BE2C (cell line): Measurements from ENCODE around the gene SGCA.

Experiments used
- DNase-seq: peaks from one replicate; pipeline ENCODE4 v3.0.0-alpha.2; 2020
- H3K27me3 ChIP-seq: fragments of 250-450 bp; sonication (Bioruptor Pico); 2 replicates; pipeline ENCODE4 v1.5.1; 2020; ENCODE audit warnings: mild to moderate bottlenecking
- H3K36me3 ChIP-seq: fragments of 250-450 bp; sonication (Bioruptor Pico); 2 replicates; pipeline ENCODE4 v1.5.1; 2020; ENCODE audit warnings: mild to moderate bottlenecking
- H3K4me1 ChIP-seq: fragments of 250-450 bp; sonication (Bioruptor Pico); 2 replicates; pipeline ENCODE4 v1.5.1; 2020
- H3K4me3 ChIP-seq: 2 replicates; pipeline ENCODE4 v1.5.1; 2011; ENCODE audit warnings: low read depth, low read length
- H3K9me3 ChIP-seq: fragments of 250-450 bp; sonication (Bioruptor Pico); 2 replicates; pipeline ENCODE4 v1.5.1; 2020
- CTCF ChIP-seq: IDR thresholded peaks from 2 replicates; pipeline ENCODE4 v1.5.1; 2012; ENCODE audit warnings: mild to moderate bottlenecking, low read depth, low read length

Gene SGCA

GRCh38 chr17:50172130-50172529 lies 6.3 kb downstream of the SGCA start:
- Histone ChIP-seq H3K27me3 (no peaks in the 10 kb centered on the region), H3K4me3 (no peak overlapping the region), H3K4me1 (no peaks in the 10 kb centered on the region; the same call in 1 of the 2 replicates), H3K36me3 (no peaks in the 10 kb centered on the region), H3K9me3 (no peaks in the 10 kb centered on the region)
- no peak for TF ChIP-seq CTCF
- no peak for DNase-seq

- H3K36me3 ChIP-seq, result no peaks in the 10 kb centered on the region
- H3K4me1 ChIP-seq, result peaks cover 2% of the 10 kb centered on the region
- no peak for TF ChIP-seq CTCF
- no peaks in the 10 kb centered on the region for H3K9me3 ChIP-seq
- no peak for DNase-seq
- no peak overlapping the region for H3K4me3 ChIP-seq
- H3K27me3 ChIP-seq, result no peaks in the 10 kb centered on the region
Observed at GRCh38 chr17:50172936-50173334, 7.1 kb downstream of the SGCA start.

GRCh38 chr17:50173335-50173941 lies 7.6 kb downstream of the SGCA start:
- no peak for TF ChIP-seq CTCF
- no peak for DNase-seq
- Histone ChIP-seq H3K9me3 (no peaks in the 10 kb centered on the region), H3K4me1 (peaks cover 3% of the 10 kb centered on the region), H3K36me3 (no peaks in the 10 kb centered on the region), H3K4me3 (no peak overlapping the region), H3K27me3 (no peaks in the 10 kb centered on the region)

GRCh38 chr17:50174444-50174843 lies 8.6 kb downstream of the SGCA start:
- peaks cover 3% of the 10 kb centered on the region for H3K4me1 ChIP-seq
- no peaks in the 10 kb centered on the region for H3K27me3 ChIP-seq
- no peak for DNase-seq
- H3K9me3 ChIP-seq, result no peaks in the 10 kb centered on the region
- no peaks in the 10 kb centered on the region for H3K36me3 ChIP-seq
- TF ChIP-seq CTCF, result no peak
- H3K4me3 ChIP-seq, result no peak overlapping the region

- H3K36me3 ChIP-seq, result no peaks in the 10 kb centered on the region
- H3K4me1 ChIP-seq, result peaks cover 3% of the 10 kb centered on the region
- TF ChIP-seq CTCF, result no peak
- H3K4me3 ChIP-seq, result no peak overlapping the region
- DNase-seq, result no peak
- H3K27me3 ChIP-seq, result no peaks in the 10 kb centered on the region
- no peaks in the 10 kb centered on the region for H3K9me3 ChIP-seq
Observed at GRCh38 chr17:50175035-50175807, 9.4 kb downstream of the SGCA start.
